Neural cell (in vitro differentiated cells): ENCODE results near the gene TRPT1. TPM values are rescaled to one million over a fixed set of nuclear protein-coding genes. Genes with fewer than 3 reads are reported as not detected.

Source experiments
- H2AFZ ChIP-seq: fragments of 200-600, 300-800 bp; sonication (generic), shearing (Covaris generic); 2 replicates; pipeline ENCODE4 v1.6.0; 2014; ENCODE audit warnings: low read depth, mild to moderate bottlenecking, antibody characterized with exemption, low read length, moderate library complexity
- H3F3A ChIP-seq: fragments of 200-600 bp; shearing (Covaris generic); 2 replicates; pipeline ENCODE4 v1.6.1; 2016; ENCODE audit warnings: mild to moderate bottlenecking, moderate library complexity, mixed read lengths, antibody characterized with exemption, low read length; ENCODE audit not compliant: insufficient read depth, poor library complexity, severe bottlenecking
- H3K27ac ChIP-seq: fragments of 200-600, 300-800 bp; sonication (generic), shearing (Covaris generic); 2 replicates; pipeline ENCODE4 v1.5.1; 2014; ENCODE audit warnings: mild to moderate bottlenecking, low read length, moderate library complexity
- H3K27me3 ChIP-seq: fragments of 300-800, 200-600 bp; sonication (generic), shearing (Covaris generic); 2 replicates; pipeline ENCODE4 v1.6.0; 2014; ENCODE audit warnings: mild to moderate bottlenecking, low read depth, low read length, moderate library complexity; ENCODE audit not compliant: insufficient read depth
- H3K36me3 ChIP-seq: fragments of 300-800, 200-600 bp; sonication (generic), shearing (Covaris generic); 2 replicates; pipeline ENCODE4 v1.5.1; 2014; ENCODE audit warnings: mild to moderate bottlenecking, antibody characterized with exemption, low read length, moderate library complexity; ENCODE audit not compliant: insufficient read depth
- H3K4me2 ChIP-seq: fragments of 300-800, 200-600 bp; sonication (generic), shearing (Covaris generic); 2 replicates; pipeline ENCODE4 v1.6.0; 2014; ENCODE audit warnings: mild to moderate bottlenecking, low read length
- H3K4me3 ChIP-seq: fragments of 300-800, 200-600 bp; sonication (generic), shearing (Covaris generic); 2 replicates; pipeline ENCODE4 v1.5.1; 2014; ENCODE audit warnings: mild to moderate bottlenecking, low read length, moderate library complexity
- H3K79me2 ChIP-seq: fragments of 200-600 bp; shearing (Covaris generic); replicated peaks from 2 replicates; pipeline ENCODE4 v1.6.0; 2014; ENCODE audit warnings: mild to moderate bottlenecking, low read length, moderate library complexity; ENCODE audit not compliant: insufficient read depth
- H3K9ac ChIP-seq: fragments of 300-800, 200-600 bp; sonication (generic), shearing (Covaris generic); 2 replicates; pipeline ENCODE4 v1.6.1; 2016; ENCODE audit warnings: mild to moderate bottlenecking, low read length, mixed read lengths
- H3K9me2 ChIP-seq: fragments of 200-600 bp; shearing (Covaris generic); 2 replicates; pipeline ENCODE4 v1.6.1; 2016; ENCODE audit warnings: mild to moderate bottlenecking, low read length, mixed read lengths; ENCODE audit not compliant: insufficient read depth
- H3K9me3 ChIP-seq: fragments of 200-600, 300-800 bp; sonication (generic), shearing (Covaris generic); 2 replicates; pipeline ENCODE4 v1.6.1; 2016; ENCODE audit warnings: mild to moderate bottlenecking, mixed run types, low read length, moderate library complexity, mixed read lengths
- H4K20me1 ChIP-seq: fragments of 200-600 bp; shearing (Covaris generic); 2 replicates; pipeline ENCODE4 v1.6.1; 2016; ENCODE audit warnings: mild to moderate bottlenecking, mixed run types; ENCODE audit not compliant: insufficient read depth
- EP300 ChIP-seq: fragments of 450-650 bp; conservative IDR thresholded peaks from 2 replicates; pipeline ENCODE4 v1.6.1; 2014; ENCODE audit warnings: antibody characterized with exemption, mild to moderate bottlenecking, moderate library complexity; ENCODE audit not compliant: poor library complexity, severe bottlenecking
- EZH2 ChIP-seq: fragments of 200-600, 300-800 bp; shearing (Covaris generic), sonication (generic); IDR thresholded peaks from 2 replicates; pipeline ENCODE4 v1.6.1; 2014; ENCODE audit warnings: antibody characterized with exemption, low read length, borderline replicate concordance, mild to moderate bottlenecking; ENCODE audit not compliant: insufficient read depth, poor library complexity, severe bottlenecking
- MXI1 ChIP-seq: fragments of 450-650 bp; conservative IDR thresholded peaks from 2 replicates; pipeline ENCODE4 v1.6.1; 2014; ENCODE audit warnings: antibody characterized with exemption, mild to moderate bottlenecking; ENCODE audit not compliant: poor library complexity, severe bottlenecking
- POLR2AphosphoS5 ChIP-seq: IDR thresholded peaks from 2 replicates; pipeline ENCODE4 v1.6.1; 2012
- RAD21 ChIP-seq: fragments of 450-650 bp; conservative IDR thresholded peaks from 2 replicates; pipeline ENCODE4 v1.6.1; 2014; ENCODE audit warnings: antibody characterized with exemption, mild to moderate bottlenecking, moderate library complexity
- SMC3 ChIP-seq: fragments of 450-650 bp; conservative IDR thresholded peaks from 2 replicates; pipeline ENCODE4 v1.6.1; 2014; ENCODE audit warnings: antibody characterized with exemption, mild to moderate bottlenecking, moderate library complexity; ENCODE audit not compliant: poor library complexity
- TAF1 ChIP-seq: IDR thresholded peaks from 2 replicates; pipeline ENCODE4 v1.6.1; 2012; ENCODE audit warnings: low read depth
- polyA plus RNA-seq: library from polyadenylated mRNA; depleted of rRNA; stranded (reverse); fragments of >200 nt; gene quantifications from 2 replicates; pipeline ENCODE4 v1.2.3, GENCODE V29; 2014
- TF ChIP-seq, protein P1 (sequence below): IDR thresholded peaks from 2 replicates; pipeline ENCODE4 v1.6.1; 2012; ENCODE audit warnings: borderline replicate concordance
- TF ChIP-seq, protein P2 (sequence below): fragments of 450-650 bp; IDR thresholded peaks from 2 replicates; pipeline ENCODE4 v1.5.1; 2014; ENCODE audit warnings: antibody characterized with exemption, mild to moderate bottlenecking, moderate library complexity; ENCODE audit not compliant: poor library complexity, severe bottlenecking

TRPT1 gene
- polyA plus RNA-seq, 1 donor from 2014 or later, result 67.2 TPM

DNA sequence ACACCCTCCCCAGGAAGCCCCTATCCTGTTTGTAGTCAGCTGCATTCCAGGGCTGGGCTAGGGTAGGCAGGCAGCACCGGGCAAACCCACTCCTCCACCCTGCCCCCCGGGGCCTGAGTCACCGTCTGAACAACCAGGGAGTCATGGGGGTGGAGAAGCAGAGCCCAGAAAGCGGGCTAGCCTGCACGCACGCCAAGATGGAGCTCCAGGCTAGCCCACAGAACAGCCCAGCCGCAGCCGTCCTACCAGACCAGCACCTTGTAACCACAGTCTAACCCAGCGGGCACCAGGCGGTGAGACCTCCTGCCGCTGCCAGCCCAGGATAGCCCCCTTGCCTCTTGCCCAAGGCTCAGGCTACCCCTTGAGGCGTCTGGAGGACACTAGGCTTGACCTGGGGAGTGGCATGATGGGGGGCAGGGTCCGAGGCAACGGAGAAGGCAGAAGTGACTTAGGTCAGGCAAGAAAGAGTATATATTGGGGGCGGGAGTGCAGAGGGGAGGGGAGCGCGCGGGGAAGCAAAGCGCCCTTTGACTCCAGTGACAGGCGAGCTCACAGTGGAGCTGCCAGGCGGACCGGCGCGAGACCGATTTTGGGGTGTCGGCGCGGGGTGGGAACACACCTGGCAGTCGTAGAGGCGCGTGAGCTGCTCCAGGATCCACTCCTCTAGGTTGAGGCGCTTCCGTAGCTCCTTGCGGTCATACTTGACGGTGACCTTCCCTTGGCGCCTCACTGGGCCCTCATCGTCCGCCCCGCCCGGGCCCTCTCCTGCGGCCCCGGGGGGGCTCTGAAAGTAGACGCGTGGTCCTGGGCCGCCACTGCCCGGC lies 20.0 kb upstream of the TRPT1 start:
- H3K27me3 ChIP-seq, result peaks cover under 1% of the 10 kb centered on the region
- H3F3A ChIP-seq, result no peaks in the 10 kb centered on the region
- peak overlapping the region; percentile 85 for H3K9ac ChIP-seq
- H4K20me1 ChIP-seq, result no peaks in the 10 kb centered on the region
- H3K9me3 ChIP-seq, result no peaks in the 10 kb centered on the region
- H3K36me3 ChIP-seq, result no peaks in the 10 kb centered on the region
- TF ChIP-seq MXI1 (no peak), EP300 (no peak), TAF1 (no peak), EZH2 (no peak), SMC3 (no peak), RAD21 (no peak), POLR2AphosphoS5 (no peak)
- TF ChIP-seq, protein P1, sequence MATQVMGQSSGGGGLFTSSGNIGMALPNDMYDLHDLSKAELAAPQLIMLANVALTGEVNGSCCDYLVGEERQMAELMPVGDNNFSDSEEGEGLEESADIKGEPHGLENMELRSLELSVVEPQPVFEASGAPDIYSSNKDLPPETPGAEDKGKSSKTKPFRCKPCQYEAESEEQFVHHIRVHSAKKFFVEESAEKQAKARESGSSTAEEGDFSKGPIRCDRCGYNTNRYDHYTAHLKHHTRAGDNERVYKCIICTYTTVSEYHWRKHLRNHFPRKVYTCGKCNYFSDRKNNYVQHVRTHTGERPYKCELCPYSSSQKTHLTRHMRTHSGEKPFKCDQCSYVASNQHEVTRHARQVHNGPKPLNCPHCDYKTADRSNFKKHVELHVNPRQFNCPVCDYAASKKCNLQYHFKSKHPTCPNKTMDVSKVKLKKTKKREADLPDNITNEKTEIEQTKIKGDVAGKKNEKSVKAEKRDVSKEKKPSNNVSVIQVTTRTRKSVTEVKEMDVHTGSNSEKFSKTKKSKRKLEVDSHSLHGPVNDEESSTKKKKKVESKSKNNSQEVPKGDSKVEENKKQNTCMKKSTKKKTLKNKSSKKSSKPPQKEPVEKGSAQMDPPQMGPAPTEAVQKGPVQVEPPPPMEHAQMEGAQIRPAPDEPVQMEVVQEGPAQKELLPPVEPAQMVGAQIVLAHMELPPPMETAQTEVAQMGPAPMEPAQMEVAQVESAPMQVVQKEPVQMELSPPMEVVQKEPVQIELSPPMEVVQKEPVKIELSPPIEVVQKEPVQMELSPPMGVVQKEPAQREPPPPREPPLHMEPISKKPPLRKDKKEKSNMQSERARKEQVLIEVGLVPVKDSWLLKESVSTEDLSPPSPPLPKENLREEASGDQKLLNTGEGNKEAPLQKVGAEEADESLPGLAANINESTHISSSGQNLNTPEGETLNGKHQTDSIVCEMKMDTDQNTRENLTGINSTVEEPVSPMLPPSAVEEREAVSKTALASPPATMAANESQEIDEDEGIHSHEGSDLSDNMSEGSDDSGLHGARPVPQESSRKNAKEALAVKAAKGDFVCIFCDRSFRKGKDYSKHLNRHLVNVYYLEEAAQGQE, result no peak
- TF ChIP-seq, protein P2, sequence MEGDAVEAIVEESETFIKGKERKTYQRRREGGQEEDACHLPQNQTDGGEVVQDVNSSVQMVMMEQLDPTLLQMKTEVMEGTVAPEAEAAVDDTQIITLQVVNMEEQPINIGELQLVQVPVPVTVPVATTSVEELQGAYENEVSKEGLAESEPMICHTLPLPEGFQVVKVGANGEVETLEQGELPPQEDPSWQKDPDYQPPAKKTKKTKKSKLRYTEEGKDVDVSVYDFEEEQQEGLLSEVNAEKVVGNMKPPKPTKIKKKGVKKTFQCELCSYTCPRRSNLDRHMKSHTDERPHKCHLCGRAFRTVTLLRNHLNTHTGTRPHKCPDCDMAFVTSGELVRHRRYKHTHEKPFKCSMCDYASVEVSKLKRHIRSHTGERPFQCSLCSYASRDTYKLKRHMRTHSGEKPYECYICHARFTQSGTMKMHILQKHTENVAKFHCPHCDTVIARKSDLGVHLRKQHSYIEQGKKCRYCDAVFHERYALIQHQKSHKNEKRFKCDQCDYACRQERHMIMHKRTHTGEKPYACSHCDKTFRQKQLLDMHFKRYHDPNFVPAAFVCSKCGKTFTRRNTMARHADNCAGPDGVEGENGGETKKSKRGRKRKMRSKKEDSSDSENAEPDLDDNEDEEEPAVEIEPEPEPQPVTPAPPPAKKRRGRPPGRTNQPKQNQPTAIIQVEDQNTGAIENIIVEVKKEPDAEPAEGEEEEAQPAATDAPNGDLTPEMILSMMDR, result no peak
- no peaks in the 10 kb centered on the region for H3K9me2 ChIP-seq
- H3K4me3 ChIP-seq, result peak overlapping the region; percentile 99
- peaks cover 13% of the 10 kb centered on the region for H3K79me2 ChIP-seq
- peak overlapping the region; percentile 89 for H3K4me2 ChIP-seq
- H2AFZ ChIP-seq, result no peak overlapping the region
- peak overlapping the region; percentile 57 for H3K27ac ChIP-seq

DNA sequence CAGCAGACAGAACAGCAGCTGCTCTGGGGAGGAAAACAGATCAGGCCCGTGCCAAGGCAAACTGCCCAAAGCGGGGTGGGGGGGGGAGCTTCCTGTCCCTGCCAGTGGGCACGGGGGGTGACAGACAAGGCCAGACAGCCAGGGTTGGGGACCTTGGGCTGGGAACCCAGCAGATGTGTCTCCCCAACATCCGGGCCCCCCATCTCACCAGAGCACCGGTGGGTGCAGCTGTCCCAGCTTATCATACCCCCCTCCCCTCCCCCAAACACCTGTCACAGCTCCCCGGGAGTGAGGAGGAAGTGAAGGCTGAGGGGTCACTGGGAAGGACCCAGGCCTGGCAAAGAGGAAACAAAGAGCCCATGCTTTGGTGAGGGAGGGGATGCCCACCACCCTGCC lies 19.4 kb upstream of the TRPT1 start:
- H3K9me3 ChIP-seq, result no peaks in the 10 kb centered on the region
- no peaks in the 10 kb centered on the region for H3K36me3 ChIP-seq
- TF ChIP-seq EZH2 (no peak), EP300 (no peak), POLR2AphosphoS5 (no peak)
- TF ChIP-seq, protein P1, result no peak
- peak overlapping the region; percentile 89 for H3K4me2 ChIP-seq
- H3K9me2 ChIP-seq, result no peaks in the 10 kb centered on the region
- peaks cover 13% of the 10 kb centered on the region for H3K79me2 ChIP-seq
- no peaks in the 10 kb centered on the region for H3F3A ChIP-seq
- peak overlapping the region; percentile 57 for H3K27ac ChIP-seq
- H2AFZ ChIP-seq, result no peak overlapping the region
- H4K20me1 ChIP-seq, result no peaks in the 10 kb centered on the region
- peak overlapping the region; percentile 85 for H3K9ac ChIP-seq
- H3K27me3 ChIP-seq, result no peaks in the 10 kb centered on the region
- H3K4me3 ChIP-seq, result peak overlapping the region; percentile 99
